Kidney (tissue), 14 donors: Measurements from ENCODE around the gene BIK. TPM values are rescaled to one million over a fixed set of nuclear protein-coding genes. Genes with fewer than 3 reads are reported as not detected.

Experiments
- DNase-seq, 5 donors: peaks; one replicate each; pipeline ENCODE4 v3.0.0-alpha.2; 2013 to 2020
- FAIRE-seq: peaks from 2 replicates; lab custom pipeline; 2012; peaks lifted over from hg19 to GRCh38; lab: Jason Lieb, UNC
- H3K27ac ChIP-seq, 2 donors: one replicate each; pipeline ENCODE4 v1.7.0; 2013; ENCODE audit warnings: low read depth in 2 of 2, low read length in 2 of 2, inconsistent platforms in 1 of 2
- H3K27me3 ChIP-seq: one replicate; pipeline ENCODE4 v1.7.1; 2013; ENCODE audit warnings: low read length, inconsistent platforms; ENCODE audit not compliant: control insufficient read depth, insufficient read depth
- H3K36me3 ChIP-seq, 3 donors: one replicate each; pipeline versions ENCODE4 v1.7.0 to v1.7.1; 2013; ENCODE audit warnings: low read length in 3 of 3, control low read depth in 1 of 3, inconsistent platforms in 1 of 3; ENCODE audit not compliant: insufficient read depth in 3 of 3, control insufficient read depth in 2 of 3
- H3K4me1 ChIP-seq, 3 donors: one replicate each; pipeline versions ENCODE4 v1.7.0 to v1.7.1; 2013; ENCODE audit warnings: low read length in 3 of 3, inconsistent platforms in 1 of 3, low read depth in 1 of 3; ENCODE audit not compliant: control insufficient read depth in 2 of 3, insufficient read depth in 2 of 3
- H3K4me3 ChIP-seq, 3 donors: one replicate each; pipeline versions ENCODE4 v1.7.0 to v1.8.1; 2013; ENCODE audit warnings: low read length in 3 of 3, control low read depth in 1 of 3, inconsistent platforms in 1 of 3
- H3K9ac ChIP-seq, 3 donors: one replicate each; pipeline versions ENCODE4 v1.7.0 to v1.7.1; 2013; ENCODE audit warnings: low read length in 3 of 3, control low read depth in 1 of 3, inconsistent platforms in 1 of 3
- H3K9me3 ChIP-seq, 3 donors: one replicate each; pipeline versions ENCODE4 v1.7.0 to v1.7.1; 2013; ENCODE audit warnings: low read length in 3 of 3, control low read depth in 1 of 3, inconsistent platforms in 1 of 3; ENCODE audit not compliant: control insufficient read depth in 2 of 3, insufficient read depth in 1 of 3
- CTCF ChIP-seq: IDR thresholded peaks from 3 replicates; pipeline ENCODE4 v1.5.1; 2012; ENCODE audit warnings: mild to moderate bottlenecking, moderate library complexity, borderline replicate concordance; ENCODE audit not compliant: insufficient read depth; ENCODE audit errors: extremely low read depth
- intact Hi-C: fragments of 100-400 bp; cut with DNase I; formaldehyde crosslinking; loops from one replicate; pipeline ENCODE4 v1.11.1; 2022
- polyA plus RNA-seq: library from polyadenylated mRNA; stranded (reverse); fragments of 350-450 nt; fragmentation: Illumina TruSeq; extraction: RNeasy Lipid Tissue Mini Kit (QIAGEN cat#74804); gene quantifications from one replicate; pipeline ENCODE4 v1.2.3, GENCODE V29; 2014; ENCODE audit warnings: low read depth, low replicate concordance; ENCODE audit not compliant: insufficient read depth
- total RNA-seq: library from RNA; stranded (reverse); fragmentation: NEBNext Ultra II Directional; extraction: Animal tissue kit (Norgen Biotek cat#: 25700); gene quantifications from one replicate; pipeline ENCODE4 v1.2.1, GENCODE V29; 2021
- donor health status: control.
- donor health status: control.
- donor health status: control.
- donor health status: control.
- donor health status: control.
- donor health status: DM: yes; HTN: yes; CAD: no.
- donor health status: Normal renal cell carcinoma (clear cell type).

Gene BIK
- total and polyA plus RNA-seq, 2 donors from 2014 or later = 4.7 to 4.8 TPM

DNA sequence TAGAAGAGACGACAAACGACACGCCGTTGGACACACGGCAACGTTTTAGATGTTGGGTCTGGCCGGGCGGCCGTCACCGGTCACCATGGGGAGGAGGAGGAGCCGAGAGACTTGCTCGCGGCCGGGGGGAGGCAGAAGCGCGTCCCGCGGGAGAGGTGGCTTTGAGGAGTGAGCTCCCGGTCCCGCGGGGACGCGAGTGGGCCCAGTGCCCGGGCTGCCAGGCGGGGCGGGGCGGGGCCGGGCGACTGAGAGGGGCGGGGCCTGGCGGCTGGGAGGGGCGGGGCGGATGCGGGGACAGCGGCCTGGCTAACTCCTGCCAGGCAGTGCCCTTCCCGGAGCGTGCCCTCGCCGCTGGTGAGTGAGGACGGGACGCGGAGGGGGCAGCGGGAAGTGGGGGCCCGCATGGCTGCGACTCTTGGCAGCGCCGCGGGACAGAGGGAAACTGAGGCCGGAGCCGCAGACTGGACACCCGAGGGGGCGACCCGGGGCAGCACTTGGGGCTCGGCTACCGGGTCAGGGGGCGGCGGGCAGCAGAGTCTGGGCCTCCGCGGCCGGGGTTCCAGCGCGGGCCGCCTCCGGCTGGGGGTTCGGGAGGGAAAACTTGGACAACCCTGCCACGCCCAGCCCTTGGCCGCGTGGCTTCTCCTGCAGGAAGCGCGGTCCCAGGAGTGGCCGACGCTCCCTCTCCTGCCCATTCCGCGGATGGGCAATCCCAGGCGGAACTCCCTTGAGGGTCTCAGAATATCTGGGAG, 40.9 kb downstream of the BIK start, which contains the start of gene TSPO:
TSPO (plus strand) TSS at position 309 of the 752 bp plus-strand sequence. CDS start 7,680 bp downstream, outside the sequence.
- Histone ChIP-seq H3K9me3 (no peaks in the 10 kb centered on the region), H3K27ac (peak within 1 kb of the TSS; percentile 74 to 87), H3K27me3 (no peaks in the 10 kb centered on the region), H3K36me3 (no peaks in the 10 kb centered on the region), H3K4me1 (peaks cover 0 to 17% (median 5%) of the 10 kb centered on the region in 3 donors), H3K9ac (peak within 1 kb of the TSS in 2 of 3 donors; percentile 65 to 77), H3K4me3 (peak within 1 kb of the TSS; percentile 56 to 69 (median 67))
- TF ChIP-seq CTCF = no peak
- FAIRE-seq (no peak), DNase-seq (peak; percentile 36 to 95 (median 63))
- intact Hi-C loops = no loop called here

DNA sequence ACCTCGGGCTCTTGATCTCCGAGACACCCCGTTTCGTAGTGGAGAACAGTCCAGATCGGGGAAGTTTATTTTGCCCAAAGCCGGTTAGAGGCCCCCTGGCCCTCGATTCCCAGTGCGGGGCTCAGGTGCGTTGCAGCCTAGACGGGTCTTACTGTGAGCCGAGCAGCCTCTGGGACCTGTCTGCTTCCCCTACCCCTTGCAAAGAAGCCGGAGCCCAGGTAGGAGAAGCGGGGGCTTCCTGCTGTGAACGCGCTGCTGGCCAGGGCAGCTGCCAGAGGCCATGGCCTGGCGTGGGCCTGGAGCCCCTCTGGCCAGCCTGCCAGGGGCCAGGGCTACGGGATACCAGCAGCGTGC, 41.4 kb downstream of the BIK start:
- Histone ChIP-seq H3K27ac (peak overlapping the region; percentile 74 to 87), H3K4me1 (peaks cover 0 to 17% (median 5%) of the 10 kb centered on the region in 3 donors), H3K9me3 (no peaks in the 10 kb centered on the region), H3K9ac (peak overlapping the region in 2 of 3 donors; percentile 65 to 77), H3K4me3 (peak overlapping the region; percentile 33 to 69 (median 66)), H3K27me3 (no peaks in the 10 kb centered on the region), H3K36me3 (no peaks in the 10 kb centered on the region)
- FAIRE-seq (no peak), DNase-seq (no peak)
- no peak for TF ChIP-seq CTCF
- intact Hi-C loops = no loop called here

DNA sequence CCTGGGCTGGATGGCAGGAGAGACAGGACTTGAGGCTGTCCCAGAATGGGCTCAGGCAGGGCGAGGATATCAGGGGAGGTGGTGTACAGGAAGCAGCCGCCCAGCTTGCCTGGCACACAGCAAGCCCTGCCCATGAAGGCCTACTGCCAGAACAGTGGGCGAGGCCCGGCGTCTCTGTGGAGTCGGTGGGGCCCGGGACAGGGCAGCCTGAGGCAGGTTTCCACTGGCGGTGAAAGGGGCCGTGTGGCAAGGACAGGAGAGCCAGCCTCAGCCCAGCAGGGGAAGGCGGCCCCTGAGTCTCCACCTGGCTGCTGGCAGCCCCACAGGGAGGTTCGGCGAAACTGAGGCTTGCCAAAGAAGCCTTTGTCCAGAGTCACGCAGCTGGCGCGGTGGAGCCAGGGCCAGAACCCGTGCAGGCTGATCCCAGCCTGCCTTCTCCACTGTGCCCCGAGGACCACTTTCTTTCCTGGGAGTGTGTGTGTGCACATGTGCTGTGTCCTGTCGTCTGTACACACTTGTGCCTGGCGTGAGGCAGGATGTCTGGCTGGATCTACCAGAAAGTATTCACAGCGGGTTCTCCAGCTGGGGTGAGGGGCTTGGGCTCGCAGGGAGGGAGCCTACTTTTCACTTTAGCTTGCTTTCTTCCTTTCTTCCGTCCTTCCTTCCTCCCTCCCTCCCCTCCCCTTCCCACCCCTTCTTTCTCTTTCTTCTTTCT, 42.0 kb downstream of the BIK start:
- Histone ChIP-seq H3K9ac (peak overlapping the region in 2 of 3 donors; percentile 65 to 77), H3K4me3 (peak overlapping the region; percentile 11 to 69 (median 66)), H3K4me1 (peaks cover 0 to 17% (median 5%) of the 10 kb centered on the region in 3 donors), H3K9me3 (no peaks in the 10 kb centered on the region), H3K36me3 (no peaks in the 10 kb centered on the region), H3K27ac (peak overlapping the region; percentile 74 to 87), H3K27me3 (no peaks in the 10 kb centered on the region)
- DNase-seq (peak in 3 of 5 donors; percentile 31 to 93 (median 57)), FAIRE-seq (no peak)
- no peak for TF ChIP-seq CTCF
- intact Hi-C loops = no loop called here
